Measurements from ENCODE around the gene DBH.

Gene DBH

GRCh38 chr9:133689151-133689763, 53.1 kb downstream of the DBH start:
- H3K4me3 ChIP-seq (ENCODE audit: control insufficient read depth, low read depth, low read length), result no peak overlapping the region
- DNase-seq (ENCODE audit: low read depth), result no peak
- TF ChIP-seq, protein P1, sequence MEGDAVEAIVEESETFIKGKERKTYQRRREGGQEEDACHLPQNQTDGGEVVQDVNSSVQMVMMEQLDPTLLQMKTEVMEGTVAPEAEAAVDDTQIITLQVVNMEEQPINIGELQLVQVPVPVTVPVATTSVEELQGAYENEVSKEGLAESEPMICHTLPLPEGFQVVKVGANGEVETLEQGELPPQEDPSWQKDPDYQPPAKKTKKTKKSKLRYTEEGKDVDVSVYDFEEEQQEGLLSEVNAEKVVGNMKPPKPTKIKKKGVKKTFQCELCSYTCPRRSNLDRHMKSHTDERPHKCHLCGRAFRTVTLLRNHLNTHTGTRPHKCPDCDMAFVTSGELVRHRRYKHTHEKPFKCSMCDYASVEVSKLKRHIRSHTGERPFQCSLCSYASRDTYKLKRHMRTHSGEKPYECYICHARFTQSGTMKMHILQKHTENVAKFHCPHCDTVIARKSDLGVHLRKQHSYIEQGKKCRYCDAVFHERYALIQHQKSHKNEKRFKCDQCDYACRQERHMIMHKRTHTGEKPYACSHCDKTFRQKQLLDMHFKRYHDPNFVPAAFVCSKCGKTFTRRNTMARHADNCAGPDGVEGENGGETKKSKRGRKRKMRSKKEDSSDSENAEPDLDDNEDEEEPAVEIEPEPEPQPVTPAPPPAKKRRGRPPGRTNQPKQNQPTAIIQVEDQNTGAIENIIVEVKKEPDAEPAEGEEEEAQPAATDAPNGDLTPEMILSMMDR (conservative IDR thresholded peaks at IDR 0.05; ENCODE audit: control insufficient read depth, insufficient read depth, low read depth, low read length), result no peak

GRCh38 chr9:133690081-133690561, 54.0 kb downstream of the DBH start:
- TF ChIP-seq, protein P1 (conservative IDR thresholded peaks at IDR 0.05; ENCODE audit: control insufficient read depth, insufficient read depth, low read depth, low read length), result no peak
- DNase-seq (ENCODE audit: low read depth), result no peak
- no peak overlapping the region for H3K4me3 ChIP-seq (ENCODE audit: control insufficient read depth, low read depth, low read length)

DNA sequence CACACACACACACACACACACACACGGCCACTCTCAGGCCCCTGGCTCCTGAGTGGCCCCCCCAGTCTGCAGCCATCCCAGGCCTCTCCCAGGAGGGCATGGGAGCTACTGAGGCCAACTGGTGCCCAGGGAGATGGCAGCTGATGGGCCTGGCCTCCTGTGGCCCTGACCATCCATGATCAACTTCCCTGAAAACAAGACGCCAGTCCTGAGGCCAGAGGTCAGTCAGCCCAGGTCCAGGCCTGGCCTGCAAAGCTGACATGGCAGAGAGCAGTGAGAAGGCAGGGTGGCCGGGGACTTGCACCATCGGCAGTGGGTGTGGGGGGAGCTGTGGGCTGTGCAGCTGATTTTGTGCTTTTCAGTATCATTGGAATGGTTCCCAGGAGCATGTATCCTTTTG, 55.0 kb downstream of the DBH start:
- H3K4me3 ChIP-seq (ENCODE audit: control insufficient read depth, low read depth, low read length), result no peak overlapping the region
- TF ChIP-seq, protein P1 (conservative IDR thresholded peaks at IDR 0.05; ENCODE audit: control insufficient read depth, insufficient read depth, low read depth, low read length), result no peak
- DNase-seq (ENCODE audit: low read depth), result no peak

DNA sequence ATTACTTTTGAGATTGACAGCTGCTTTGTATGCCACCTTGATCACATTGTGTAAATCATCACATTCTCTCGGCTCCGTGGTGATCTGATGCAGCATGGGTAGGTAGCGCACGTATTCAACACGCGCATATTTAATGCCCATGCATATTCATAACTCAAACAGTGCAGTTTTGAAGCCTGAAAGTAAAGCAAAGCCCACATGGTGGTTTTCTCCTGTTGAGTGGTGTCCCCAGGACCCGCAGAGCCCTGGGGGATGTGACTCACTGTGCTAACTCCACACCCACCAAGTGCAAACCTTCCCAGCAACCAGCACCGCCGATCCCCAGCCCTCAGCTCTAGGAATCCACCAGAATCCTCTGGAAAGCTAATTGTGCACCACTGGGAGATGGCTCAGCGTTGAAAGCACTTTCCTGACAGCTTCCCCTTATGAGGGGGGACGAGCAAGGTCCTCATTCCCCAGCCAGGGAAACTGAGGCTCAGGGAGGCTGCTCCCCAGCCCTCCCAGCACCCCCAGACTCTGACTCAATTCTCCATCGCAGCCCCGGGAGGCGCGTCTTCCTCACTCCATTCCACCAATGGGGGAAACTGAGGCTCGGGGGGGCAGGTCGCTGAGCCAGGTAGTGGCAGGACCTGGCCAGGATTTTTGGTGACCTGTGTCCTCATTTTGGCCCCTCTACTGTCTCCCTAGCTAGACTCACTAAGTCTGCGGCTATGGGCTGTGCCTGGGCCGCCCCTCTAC, 55.6 kb downstream of the DBH start:
- H3K4me3 ChIP-seq (ENCODE audit: control insufficient read depth, low read depth, low read length), result no peak overlapping the region
- TF ChIP-seq, protein P1 (conservative IDR thresholded peaks at IDR 0.05; ENCODE audit: control insufficient read depth, insufficient read depth, low read depth, low read length), result no peak
- peak; percentile 15 for DNase-seq (ENCODE audit: low read depth)

DNA sequence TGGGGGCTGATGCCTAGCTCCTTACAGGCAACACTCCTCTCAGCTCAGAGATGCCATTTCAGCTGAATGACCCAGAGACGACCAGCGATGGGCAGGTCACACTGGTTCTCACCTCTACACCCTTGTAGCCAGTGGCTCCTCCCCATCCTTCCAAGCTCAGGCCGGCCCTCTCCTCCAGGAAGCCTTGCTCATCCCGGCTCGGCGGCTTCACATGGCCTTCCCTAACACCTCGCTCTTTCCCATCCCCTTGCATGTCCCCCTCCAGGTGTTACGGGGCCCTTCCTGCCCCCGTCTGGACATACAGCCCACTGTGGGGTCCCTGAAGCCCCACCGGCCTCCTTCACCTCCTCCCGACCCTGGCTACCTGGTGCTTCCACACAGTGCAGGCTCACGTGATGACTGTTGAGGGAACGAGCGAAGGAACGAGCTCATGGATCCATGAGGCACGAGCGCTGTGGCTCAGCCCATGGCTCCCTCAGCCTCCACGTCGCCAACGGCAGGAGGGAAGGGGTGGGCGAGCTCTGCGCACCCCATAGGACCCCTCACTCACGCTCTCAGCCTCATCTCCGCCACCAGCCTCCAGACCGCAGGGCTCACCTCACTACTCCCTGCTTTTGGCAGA, 56.3 kb downstream of the DBH start:
- H3K4me3 ChIP-seq (ENCODE audit: control insufficient read depth, low read depth, low read length), result no peak overlapping the region
- TF ChIP-seq, protein P1 (conservative IDR thresholded peaks at IDR 0.05; ENCODE audit: control insufficient read depth, insufficient read depth, low read depth, low read length), result no peak
- DNase-seq (ENCODE audit: low read depth), result no peak

- DNase-seq (ENCODE audit: low read depth), result no peak
- no peak overlapping the region for H3K4me3 ChIP-seq (ENCODE audit: control insufficient read depth, low read depth, low read length)
- TF ChIP-seq, protein P1 (conservative IDR thresholded peaks at IDR 0.05; ENCODE audit: control insufficient read depth, insufficient read depth, low read depth, low read length), result no peak
Observed at GRCh38 chr9:133693116-133693515, 57.0 kb downstream of the DBH start.
